GM18909 (cell line): Measurements from ENCODE around the gene CATSPER4.

Source experiments
- ATAC-seq: cut with Tn5 transposase; IDR thresholded peaks from one replicate; pipeline ENCODE4 v1.9.1; 2021; ENCODE audit warnings: mild to moderate bottlenecking; ENCODE audit not compliant: unreplicated experiment, poor library complexity

Gene CATSPER4

GRCh38 chr1:26190373-26190987 lies at the start of gene CATSPER4:
Gene CATSPER4, plus strand, starts transcription at chr1:26190602. Its CDS starts 26 bp downstream, at chr1:26190628.
- no peak for ATAC-seq

- ATAC-seq = no peak
Measured at GRCh38 chr1:26142159-26142558, 48.2 kb upstream of the CATSPER4 start.

GRCh38 chr1:26145041-26145959 lies 45.1 kb upstream of the CATSPER4 start:
- no peak for ATAC-seq

GRCh38 chr1:26145960-26146294 lies 44.5 kb upstream of the CATSPER4 start:
- ATAC-seq = no peak

GRCh38 chr1:26148887-26149286 lies 41.5 kb upstream of the CATSPER4 start:
- no peak for ATAC-seq

GRCh38 chr1:26153966-26154532 lies 36.4 kb upstream of the CATSPER4 start:
- ATAC-seq = no peak

GRCh38 chr1:26154750-26155149 lies 35.7 kb upstream of the CATSPER4 start:
- no peak for ATAC-seq

- ATAC-seq = no peak
Measured at GRCh38 chr1:26155370-26156284, 34.8 kb upstream of the CATSPER4 start.

- no peak for ATAC-seq
Measured at GRCh38 chr1:26156285-26157038, 33.9 kb upstream of the CATSPER4 start.

GRCh38 chr1:26158271-26158907 lies 32.0 kb upstream of the CATSPER4 start:
- no peak for ATAC-seq

- ATAC-seq = no peak
Measured at GRCh38 chr1:26158908-26159742, 31.3 kb upstream of the CATSPER4 start, which contains the start of gene FAM110D. Gene FAM110D, plus strand, starts transcription at chr1:26159079. Its CDS starts 2,213 bp downstream, at chr1:26161292.

GRCh38 chr1:26159743-26160039 lies 30.7 kb upstream of the CATSPER4 start:
- no peak for ATAC-seq

GRCh38 chr1:26160527-26161414 lies 29.6 kb upstream of the CATSPER4 start:
- no peak for ATAC-seq

- no peak for ATAC-seq
Measured at GRCh38 chr1:26161415-26162219, 28.8 kb upstream of the CATSPER4 start.

GRCh38 chr1:26162220-26162709 lies 28.1 kb upstream of the CATSPER4 start:
- no peak for ATAC-seq

- no peak for ATAC-seq
Measured at GRCh38 chr1:26163684-26164035, 26.7 kb upstream of the CATSPER4 start.
